BJ (cell line): ENCODE data around the gene ACVR1B. TPM values are rescaled to one million over a fixed set of nuclear protein-coding genes. Genes with fewer than 3 reads are reported as not detected.

Experiments
- CTCF ChIA-PET: fragments of 350-600 bp; formaldehyde crosslinking; extraction: SDS; loops from one replicate; lab custom pipeline; 2021; ENCODE audit warnings: antibody characterized with exemption, inconsistent platforms; lab: Yijun Ruan, JAX
- POLR2A ChIA-PET: fragments of 300-600 bp; sonication (Branson Sonifier 250); formaldehyde crosslinking; extraction: SDS; loops from one replicate; lab custom pipeline; 2021; ENCODE audit warnings: antibody characterized with exemption; lab: Charles Lee
- DNase-seq: peaks from one replicate; pipeline ENCODE4 v3.0.0-alpha.2; 2011; ENCODE audit warnings: low read depth
- H3K27me3 ChIP-seq: 2 replicates; pipeline ENCODE4 v1.6.0; 2011; ENCODE audit warnings: low read length; ENCODE audit not compliant: control insufficient read depth, insufficient read depth
- H3K36me3 ChIP-seq: 2 replicates; pipeline ENCODE4 v1.5.1; 2011; ENCODE audit warnings: low read length; ENCODE audit not compliant: control insufficient read depth, insufficient read depth
- H3K4me3 ChIP-seq: 2 replicates; pipeline ENCODE4 v1.5.1; 2011; ENCODE audit warnings: low read depth, mild to moderate bottlenecking, control low read depth, low read length
- polyA plus RNA-seq: library from polyadenylated mRNA; depleted of rRNA; stranded (reverse); fragments of >200 nt; gene quantifications from 2 replicates; pipeline ENCODE4 v1.2.3, GENCODE V29; 2011
- TF ChIP-seq, protein P1 (sequence below): IDR thresholded peaks from 2 replicates; pipeline ENCODE4 v1.5.1; 2011; ENCODE audit warnings: low read depth, mild to moderate bottlenecking, control low read depth, inconsistent platforms, low read length, moderate library complexity; ENCODE audit not compliant: insufficient read depth

Gene ACVR1B
- polyA plus RNA-seq, 1 experiment = 12.9 TPM

DNA sequence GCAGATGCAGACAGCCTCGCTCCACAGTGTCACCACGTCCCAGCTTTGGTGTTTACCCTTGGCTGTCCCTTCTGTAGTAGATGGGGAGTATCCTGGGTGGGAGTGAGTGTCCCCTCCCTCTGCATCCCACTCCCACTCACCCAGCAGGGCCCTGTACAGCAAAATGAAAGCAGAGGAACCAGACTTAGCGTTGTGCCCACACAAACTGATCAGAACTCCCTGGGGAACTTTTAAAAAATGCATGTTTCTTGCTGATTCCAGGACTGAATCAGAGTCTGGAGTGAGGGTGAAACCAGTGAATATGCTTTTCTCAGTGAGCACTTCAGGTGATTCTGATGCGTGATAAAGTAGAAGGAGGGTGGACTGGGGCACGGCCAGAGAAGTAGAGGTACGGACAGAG is 41.3 kb upstream of the ACVR1B start:
- TF ChIP-seq, protein P1, sequence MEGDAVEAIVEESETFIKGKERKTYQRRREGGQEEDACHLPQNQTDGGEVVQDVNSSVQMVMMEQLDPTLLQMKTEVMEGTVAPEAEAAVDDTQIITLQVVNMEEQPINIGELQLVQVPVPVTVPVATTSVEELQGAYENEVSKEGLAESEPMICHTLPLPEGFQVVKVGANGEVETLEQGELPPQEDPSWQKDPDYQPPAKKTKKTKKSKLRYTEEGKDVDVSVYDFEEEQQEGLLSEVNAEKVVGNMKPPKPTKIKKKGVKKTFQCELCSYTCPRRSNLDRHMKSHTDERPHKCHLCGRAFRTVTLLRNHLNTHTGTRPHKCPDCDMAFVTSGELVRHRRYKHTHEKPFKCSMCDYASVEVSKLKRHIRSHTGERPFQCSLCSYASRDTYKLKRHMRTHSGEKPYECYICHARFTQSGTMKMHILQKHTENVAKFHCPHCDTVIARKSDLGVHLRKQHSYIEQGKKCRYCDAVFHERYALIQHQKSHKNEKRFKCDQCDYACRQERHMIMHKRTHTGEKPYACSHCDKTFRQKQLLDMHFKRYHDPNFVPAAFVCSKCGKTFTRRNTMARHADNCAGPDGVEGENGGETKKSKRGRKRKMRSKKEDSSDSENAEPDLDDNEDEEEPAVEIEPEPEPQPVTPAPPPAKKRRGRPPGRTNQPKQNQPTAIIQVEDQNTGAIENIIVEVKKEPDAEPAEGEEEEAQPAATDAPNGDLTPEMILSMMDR = no peak
- ChIA-PET CTCF (interaction anchor here (1.1 to 12.8 kb wide), 2 partner anchors 14 to 173 kb away, joined by 3 to 165 read pairs; no protein-coding TSS in a partner anchor), POLR2A (no interaction called here)
- no peaks in the 10 kb centered on the region for H3K27me3 ChIP-seq
- H3K4me3 ChIP-seq = no peak overlapping the region
- DNase-seq = no peak
- H3K36me3 ChIP-seq = peaks cover under 1% of the 10 kb centered on the region; the same call in 1 of the 2 replicates

DNA sequence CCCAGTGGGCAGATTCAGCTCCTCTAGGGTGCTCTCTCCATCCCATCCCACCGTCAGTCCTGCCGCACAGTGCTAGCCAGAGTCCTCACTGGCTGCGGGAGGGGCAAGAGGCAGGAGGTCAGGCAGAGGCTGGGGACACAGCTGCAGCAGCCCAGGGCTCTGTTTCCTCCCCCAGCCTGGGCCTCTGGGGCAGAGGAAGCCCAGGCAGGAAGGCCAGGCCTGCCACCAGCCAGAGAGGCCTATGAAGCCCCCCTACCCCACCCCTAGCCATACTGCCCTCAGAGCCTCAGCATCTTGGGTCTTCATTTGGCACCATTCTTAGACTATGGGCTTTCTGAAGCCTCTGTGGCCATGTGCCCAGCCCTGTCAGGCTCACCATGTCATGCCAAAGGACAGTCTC is 40.8 kb upstream of the ACVR1B start:
- Histone ChIP-seq H3K4me3 (no peak overlapping the region), H3K27me3 (no peaks in the 10 kb centered on the region), H3K36me3 (peaks cover 3% of the 10 kb centered on the region)
- CTCF ChIA-PET = interaction anchor here (1.1 to 12.8 kb wide), 4 partner anchors 13 to 173 kb away, joined by 3 to 165 read pairs (median 5); no protein-coding TSS in a partner anchor
- POLR2A ChIA-PET = no interaction called here
- TF ChIP-seq, protein P1 = no peak
- DNase-seq = no peak

DNA sequence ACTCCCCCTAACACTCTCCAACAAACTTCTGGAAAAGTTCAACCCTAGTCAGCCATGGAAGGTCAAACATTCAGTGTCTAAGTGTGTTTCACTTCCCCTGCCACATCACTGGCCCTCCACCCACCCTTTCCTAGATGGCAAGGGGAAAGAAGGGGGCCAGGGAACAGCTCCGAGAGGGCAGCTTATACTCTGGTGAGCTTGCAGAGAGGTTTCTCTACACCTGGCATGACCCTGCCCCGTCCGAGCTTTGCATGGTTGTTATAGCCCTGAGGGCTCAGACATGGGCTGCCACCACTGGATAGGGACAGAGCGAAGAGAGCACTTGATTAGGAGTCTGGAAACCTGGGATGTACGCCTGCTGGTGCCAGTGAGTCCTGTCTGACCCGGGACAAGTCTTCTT is 40.2 kb upstream of the ACVR1B start:
- Histone ChIP-seq H3K4me3 (no peak overlapping the region), H3K36me3 (peaks cover 5% of the 10 kb centered on the region), H3K27me3 (no peaks in the 10 kb centered on the region)
- ChIA-PET CTCF (interaction anchor here (0.8 to 12.8 kb wide), 6 partner anchors 9 to 172 kb away, joined by 3 to 165 read pairs (median 4); no protein-coding TSS in a partner anchor), POLR2A (no interaction called here)
- TF ChIP-seq, protein P1 = no peak
- no peak for DNase-seq

DNA sequence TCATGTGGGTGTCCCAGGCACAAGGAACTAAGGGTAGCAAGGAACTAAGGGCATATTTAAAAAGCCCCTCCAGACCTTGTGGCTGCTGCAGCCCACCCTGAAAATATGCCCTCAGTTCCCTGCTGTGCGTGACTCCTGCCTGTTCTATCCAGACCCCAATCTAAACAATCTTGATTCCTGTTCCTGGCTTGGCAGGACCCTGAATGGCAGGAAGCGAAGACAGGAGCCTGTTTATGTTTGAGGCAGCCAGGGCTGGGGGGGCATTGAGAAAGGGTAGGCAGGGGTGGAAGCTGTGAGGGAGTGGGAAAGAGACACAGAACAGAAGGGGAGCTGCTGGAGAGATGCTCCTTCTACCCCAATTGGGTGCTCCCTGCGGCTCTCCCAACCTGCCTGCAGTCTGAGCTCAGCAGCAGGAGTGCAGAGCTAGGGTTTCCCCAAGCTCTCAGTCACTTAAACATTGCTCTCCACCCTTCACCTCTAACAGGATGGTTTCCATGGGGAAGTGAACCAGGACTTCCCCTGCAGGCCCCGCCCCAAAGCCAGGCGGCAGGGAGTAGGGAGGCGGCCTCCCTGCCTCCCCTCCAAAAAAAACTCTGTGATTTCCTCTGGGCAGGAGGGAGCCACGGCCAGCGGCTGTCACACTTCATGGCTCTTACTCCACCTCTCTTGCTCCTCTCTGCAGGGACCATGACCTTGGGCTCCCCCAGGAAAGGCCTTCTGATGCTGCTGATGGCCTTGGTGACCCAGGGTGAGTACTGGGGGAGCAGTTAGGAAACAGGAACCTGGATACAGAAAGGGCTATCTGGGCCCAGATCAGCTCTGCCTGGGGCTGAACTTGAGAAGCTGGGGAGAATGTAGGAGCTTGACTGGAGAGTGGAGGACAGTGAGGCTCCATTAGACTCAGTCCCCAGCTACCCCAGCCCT is 39.4 kb upstream of the ACVR1B start:
- TF ChIP-seq, protein P1 = no peak
- Histone ChIP-seq H3K27me3 (no peaks in the 10 kb centered on the region), H3K4me3 (no peak overlapping the region), H3K36me3 (peaks cover 5% of the 10 kb centered on the region)
- CTCF ChIA-PET = interaction anchor here (0.8 to 12.8 kb wide), 8 partner anchors 8 to 81 kb away, joined by 3 to 165 read pairs (median 4); no protein-coding TSS in a partner anchor
- POLR2A ChIA-PET = interaction anchor here (0.6 kb wide), 1 partner anchor 134 kb away, joined by 4 read pairs; no protein-coding TSS in a partner anchor
- DNase-seq = no peak
